SK-N-SH (cell line): ENCODE measurements around the gene EDRF1. TPM values are rescaled to one million over a fixed set of nuclear protein-coding genes. Genes with fewer than 3 reads are reported as not detected.

Source experiments
- CTCF ChIA-PET: fragments of 300-600, 350-600 bp; formaldehyde crosslinking; extraction: SDS; loops from one replicate; lab custom pipeline; 2021; lab: Yijun Ruan, JAX
- POLR2A ChIA-PET: fragments of 350-600 bp; sonication (Branson Sonifier 250); formaldehyde crosslinking; extraction: SDS; loops from one replicate; lab custom pipeline; 2020; ENCODE audit warnings: antibody characterized with exemption, inconsistent platforms; lab: Yijun Ruan, JAX
- DNase-seq: peaks from one replicate; pipeline ENCODE4 v3.0.0; 2012
- H2AFZ ChIP-seq: fragments of 200-600 bp; sonication (generic); 2 replicates; pipeline ENCODE4 v1.8.1; 2016; ENCODE audit warnings: antibody characterized with exemption, mild to moderate bottlenecking, low read depth
- H3F3A ChIP-seq: fragments of 200-600 bp; sonication (generic); replicated peaks from 2 replicates; pipeline ENCODE3; 2016; ENCODE audit warnings: antibody characterized with exemption, mild to moderate bottlenecking; ENCODE audit not compliant: insufficient read depth
- H3K27ac ChIP-seq, 2 experiments: fragments of 200-500 bp in 1 of 2; fragments of 200-600 bp in 1 of 2; sonication (Bioruptor generic) in 1 of 2; sonication (generic), shearing (Covaris generic) in 1 of 2; 2 replicates each; pipeline versions ENCODE4 v1.5.1 to v1.6.1; 2014 to 2016; ENCODE audit warnings: low read depth in 2 of 2, inconsistent platforms in 1 of 2, low read length in 1 of 2, mild to moderate bottlenecking in 1 of 2, mixed read lengths in 1 of 2
- H3K27me3 ChIP-seq: fragments of 200-600 bp; sonication (generic), shearing (Covaris generic); 2 replicates; pipeline ENCODE4 v1.6.1; 2016; ENCODE audit warnings: mixed run types; ENCODE audit not compliant: insufficient read depth
- H3K36me3 ChIP-seq, 2 experiments: fragments of 200-500 bp in 1 of 2; fragments of 200-600 bp in 1 of 2; sonication (Bioruptor generic) in 1 of 2; sonication (generic) in 1 of 2; replicated peaks in 1 of 2; 2 replicates each; pipeline versions ENCODE3 to v1.5.1; 2014 to 2016; ENCODE audit warnings: low read length in 1 of 2, mild to moderate bottlenecking in 1 of 2; ENCODE audit not compliant: insufficient read depth in 2 of 2, control insufficient read depth in 1 of 2
- H3K4me1 ChIP-seq, 2 experiments: fragments of 200-500 bp in 1 of 2; fragments of 200-600 bp in 1 of 2; sonication (Bioruptor generic) in 1 of 2; sonication (generic), shearing (Covaris generic) in 1 of 2; 2 replicates each; pipeline versions ENCODE4 v1.5.1 to v1.6.1; 2014 to 2016; ENCODE audit warnings: low read depth in 1 of 2, low read length in 1 of 2, mixed run types in 1 of 2; ENCODE audit not compliant: insufficient read depth in 2 of 2, control insufficient read depth in 1 of 2
- H3K4me2 ChIP-seq: fragments of 200-600 bp; sonication (generic), shearing (Covaris generic); 2 replicates; pipeline ENCODE4 v1.6.1; 2017; ENCODE audit warnings: mixed run types
- H3K4me3 ChIP-seq, 2 experiments: fragments of 200-500 bp in 1 of 2; fragments of 200-600 bp in 1 of 2; sonication (Bioruptor generic) in 1 of 2; sonication (generic), shearing (Covaris generic) in 1 of 2; 2 replicates each; pipeline versions ENCODE4 v1.5.1 to v1.8.1; 2014 to 2016; ENCODE audit warnings: low read depth in 2 of 2, inconsistent platforms in 1 of 2, low read length in 1 of 2, mild to moderate bottlenecking in 1 of 2, mixed read lengths in 1 of 2, moderate library complexity in 1 of 2
- H3K79me2 ChIP-seq: fragments of 200-600 bp; sonication (generic); 2 replicates; pipeline ENCODE4 v1.8.1; 2017; ENCODE audit warnings: mild to moderate bottlenecking; ENCODE audit not compliant: insufficient read depth
- H3K9ac ChIP-seq: fragments of 200-600 bp; sonication (generic); 2 replicates; pipeline ENCODE4 v1.6.1; 2017; ENCODE audit warnings: mixed run types
- H3K9me2 ChIP-seq: fragments of 200-600 bp; sonication (generic); 2 replicates; pipeline ENCODE4 v1.6.1; 2017; ENCODE audit warnings: mixed run types
- H3K9me3 ChIP-seq: fragments of 200-600 bp; sonication (generic); 2 replicates; pipeline ENCODE4 v1.6.1; 2017; ENCODE audit warnings: mixed run types, mild to moderate bottlenecking, moderate library complexity
- H4K20me1 ChIP-seq: fragments of 200-600 bp; sonication (generic); 2 replicates; pipeline ENCODE4 v1.6.1; 2017; ENCODE audit warnings: mild to moderate bottlenecking, mixed run types; ENCODE audit not compliant: insufficient read depth
- ELF1 ChIP-seq: IDR thresholded peaks from 2 replicates; pipeline ENCODE4 v1.4.0; 2012
- EP300 ChIP-seq, 2 experiments: IDR thresholded peaks; 2 replicates each; pipeline versions ENCODE4 v1.4.0 to v1.6.1; 2012; ENCODE audit warnings: borderline replicate concordance in 1 of 2, low read depth in 1 of 2, low read length in 1 of 2
- FOSL2 ChIP-seq: IDR thresholded peaks from 2 replicates; pipeline ENCODE4 v1.4.0; 2012; ENCODE audit warnings: low read depth, mild to moderate bottlenecking, moderate library complexity, borderline replicate concordance
- FOXM1 ChIP-seq: IDR thresholded peaks from 2 replicates; pipeline ENCODE4 v1.4.0; 2012; ENCODE audit warnings: low read depth, mild to moderate bottlenecking
- GABPA ChIP-seq: IDR thresholded peaks from 2 replicates; pipeline ENCODE4 v1.4.0; 2012; ENCODE audit warnings: low read depth, mild to moderate bottlenecking
- IRF3 ChIP-seq: fragments of 150-350 bp; IDR thresholded peaks from 2 replicates; pipeline ENCODE4 v1.6.1; 2016; ENCODE audit warnings: mild to moderate bottlenecking, low read depth, low read length
- MEF2A ChIP-seq: IDR thresholded peaks from 2 replicates; pipeline ENCODE4 v1.4.0; 2012; ENCODE audit warnings: low read depth, borderline replicate concordance
- NFIC ChIP-seq: IDR thresholded peaks from 2 replicates; pipeline ENCODE4 v1.4.0; 2012; ENCODE audit warnings: borderline replicate concordance
- RFX5 ChIP-seq: IDR thresholded peaks from 2 replicates; pipeline ENCODE4 v1.6.1; 2012; ENCODE audit warnings: mild to moderate bottlenecking, improper control_type of control experiment, low read length
- RXRA ChIP-seq: IDR thresholded peaks from 2 replicates; pipeline ENCODE4 v1.4.0; 2012; ENCODE audit warnings: low read depth, mild to moderate bottlenecking, borderline replicate concordance
- SIN3A ChIP-seq: IDR thresholded peaks from 2 replicates; pipeline ENCODE4 v1.6.1; 2012; ENCODE audit warnings: low read depth, mild to moderate bottlenecking, low read length, moderate library complexity, borderline replicate concordance
- SMC3 ChIP-seq: IDR thresholded peaks from 2 replicates; pipeline ENCODE4 v1.6.1; 2012; ENCODE audit warnings: low read depth, low read length, improper control_type of control experiment
- TAF1 ChIP-seq: IDR thresholded peaks from 2 replicates; pipeline ENCODE4 v1.6.1; 2012; ENCODE audit warnings: low read depth, mild to moderate bottlenecking, low read length, moderate library complexity, borderline replicate concordance
- TCF12 ChIP-seq: IDR thresholded peaks from 2 replicates; pipeline ENCODE4 v1.4.0; 2012
- TEAD4 ChIP-seq: IDR thresholded peaks from 2 replicates; pipeline ENCODE4 v1.4.0; 2012; ENCODE audit warnings: mild to moderate bottlenecking, borderline replicate concordance; ENCODE audit not compliant: insufficient read depth
- USF2 ChIP-seq: fragments of 150-350 bp; IDR thresholded peaks from 2 replicates; pipeline ENCODE4 v1.6.1; 2017; ENCODE audit warnings: antibody characterized with exemption, low read length, low read depth, borderline replicate concordance
- YY1 ChIP-seq: IDR thresholded peaks from 2 replicates; pipeline ENCODE4 v1.4.0; 2012; ENCODE audit warnings: low read depth, mild to moderate bottlenecking
- WGBS: methylation state at CpG from one replicate; pipeline ENCODE4 v1.1.6; 2017; ENCODE audit warnings: low lambda C conversion rate; 5-methylcytosine and 5-hydroxymethylcytosine counted together
- polyA plus RNA-seq, 3 experiments: library from polyadenylated mRNA; depleted of rRNA; stranded (reverse); fragments of >200 nt; gene quantifications; 2 replicates each; pipeline ENCODE4 v1.2.3, GENCODE V29; 2012
- TF ChIP-seq, protein P1 (sequence below): IDR thresholded peaks from 2 replicates; pipeline ENCODE4 v1.4.0; 2012; ENCODE audit warnings: low read depth
- TF ChIP-seq, protein P2 (sequence below): IDR thresholded peaks from 2 replicates; pipeline ENCODE4 v1.4.0; 2012; ENCODE audit warnings: low read depth, borderline replicate concordance
- TF ChIP-seq, protein P3 (sequence below): IDR thresholded peaks from 2 replicates; pipeline ENCODE4 v1.6.1; 2012; ENCODE audit warnings: mild to moderate bottlenecking, low read depth, low read length, moderate library complexity

Gene EDRF1
- polyA plus RNA-seq, 1 of the 3 experiments (the other 2 are of a cell fraction), result 19.2 TPM

GRCh38 chr10:125722811-125723210 is 3.3 kb downstream of the EDRF1 start (continued):
- TF ChIP-seq, protein P1, sequence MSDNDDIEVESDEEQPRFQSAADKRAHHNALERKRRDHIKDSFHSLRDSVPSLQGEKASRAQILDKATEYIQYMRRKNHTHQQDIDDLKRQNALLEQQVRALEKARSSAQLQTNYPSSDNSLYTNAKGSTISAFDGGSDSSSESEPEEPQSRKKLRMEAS, result no peak
- TF ChIP-seq, protein P2, sequence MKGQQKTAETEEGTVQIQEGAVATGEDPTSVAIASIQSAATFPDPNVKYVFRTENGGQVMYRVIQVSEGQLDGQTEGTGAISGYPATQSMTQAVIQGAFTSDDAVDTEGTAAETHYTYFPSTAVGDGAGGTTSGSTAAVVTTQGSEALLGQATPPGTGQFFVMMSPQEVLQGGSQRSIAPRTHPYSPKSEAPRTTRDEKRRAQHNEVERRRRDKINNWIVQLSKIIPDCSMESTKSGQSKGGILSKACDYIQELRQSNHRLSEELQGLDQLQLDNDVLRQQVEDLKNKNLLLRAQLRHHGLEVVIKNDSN, result no peak

GRCh38 chr10:125726914-125727313 is 7.4 kb downstream of the EDRF1 start:
- ChIA-PET POLR2A (no interaction called here), CTCF (no interaction called here)
- no peaks in the 10 kb centered on the region; a peak in 1 of 4 replicates for H3K4me1 ChIP-seq
- no peak overlapping the region for H3K27ac ChIP-seq
- no peaks in the 10 kb centered on the region for H3K9me3 ChIP-seq
- no peaks in the 10 kb centered on the region for H3K9me2 ChIP-seq
- H2AFZ ChIP-seq, result no peak overlapping the region
- no peaks in the 10 kb centered on the region for H3K27me3 ChIP-seq
- peaks cover 93 to 99% of the 10 kb centered on the region in 2 experiments for H3K36me3 ChIP-seq
- H4K20me1 ChIP-seq, result no peaks in the 10 kb centered on the region
- no peak overlapping the region for H3K9ac ChIP-seq
- H3K4me3 ChIP-seq, result no peak overlapping the region
- no peak overlapping the region for H3K4me2 ChIP-seq
- no peak for TF ChIP-seq GABPA
- TF ChIP-seq TEAD4, result no peak
- no peak for TF ChIP-seq ELF1
- TF ChIP-seq, protein P2, result no peak
- no peak for TF ChIP-seq SIN3A
- no peak for TF ChIP-seq YY1
- TF ChIP-seq USF2, result no peak
- no peak for TF ChIP-seq RFX5
- TF ChIP-seq, protein P1, result no peak
- TF ChIP-seq TCF12, result no peak
- TF ChIP-seq SMC3, result no peak
- TF ChIP-seq FOSL2, result no peak
- TF ChIP-seq TAF1, result no peak
- TF ChIP-seq NFIC, result no peak
- TF ChIP-seq RXRA, result no peak
- no peak for TF ChIP-seq IRF3
- TF ChIP-seq FOXM1, result no peak
- TF ChIP-seq EP300 (IDR thresholded peaks at IDR 0.05; ENCODE audit: borderline replicate concordance in 1 of 2, low read depth in 1 of 2, low read length in 1 of 2), result no peak
- TF ChIP-seq, protein P3, sequence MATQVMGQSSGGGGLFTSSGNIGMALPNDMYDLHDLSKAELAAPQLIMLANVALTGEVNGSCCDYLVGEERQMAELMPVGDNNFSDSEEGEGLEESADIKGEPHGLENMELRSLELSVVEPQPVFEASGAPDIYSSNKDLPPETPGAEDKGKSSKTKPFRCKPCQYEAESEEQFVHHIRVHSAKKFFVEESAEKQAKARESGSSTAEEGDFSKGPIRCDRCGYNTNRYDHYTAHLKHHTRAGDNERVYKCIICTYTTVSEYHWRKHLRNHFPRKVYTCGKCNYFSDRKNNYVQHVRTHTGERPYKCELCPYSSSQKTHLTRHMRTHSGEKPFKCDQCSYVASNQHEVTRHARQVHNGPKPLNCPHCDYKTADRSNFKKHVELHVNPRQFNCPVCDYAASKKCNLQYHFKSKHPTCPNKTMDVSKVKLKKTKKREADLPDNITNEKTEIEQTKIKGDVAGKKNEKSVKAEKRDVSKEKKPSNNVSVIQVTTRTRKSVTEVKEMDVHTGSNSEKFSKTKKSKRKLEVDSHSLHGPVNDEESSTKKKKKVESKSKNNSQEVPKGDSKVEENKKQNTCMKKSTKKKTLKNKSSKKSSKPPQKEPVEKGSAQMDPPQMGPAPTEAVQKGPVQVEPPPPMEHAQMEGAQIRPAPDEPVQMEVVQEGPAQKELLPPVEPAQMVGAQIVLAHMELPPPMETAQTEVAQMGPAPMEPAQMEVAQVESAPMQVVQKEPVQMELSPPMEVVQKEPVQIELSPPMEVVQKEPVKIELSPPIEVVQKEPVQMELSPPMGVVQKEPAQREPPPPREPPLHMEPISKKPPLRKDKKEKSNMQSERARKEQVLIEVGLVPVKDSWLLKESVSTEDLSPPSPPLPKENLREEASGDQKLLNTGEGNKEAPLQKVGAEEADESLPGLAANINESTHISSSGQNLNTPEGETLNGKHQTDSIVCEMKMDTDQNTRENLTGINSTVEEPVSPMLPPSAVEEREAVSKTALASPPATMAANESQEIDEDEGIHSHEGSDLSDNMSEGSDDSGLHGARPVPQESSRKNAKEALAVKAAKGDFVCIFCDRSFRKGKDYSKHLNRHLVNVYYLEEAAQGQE, result no peak
- no peak for TF ChIP-seq MEF2A
- peaks cover 5% of the 10 kb centered on the region; the same call in 1 of the 2 replicates for H3K79me2 ChIP-seq
- no peaks in the 10 kb centered on the region for H3F3A ChIP-seq
- DNase-seq, result no peak
- WGBS, result 93% methylated on average over 7 of the region's 7 CpGs
